HG03457 (cell line): ENCODE measurements around the gene CHST3.
"Not testable (repeated sequence)": the region's sequence is repeated elsewhere in the genome, so short reads cannot be mapped to it uniquely, and the experiment has no call there.

Source experiments
- ATAC-seq: cut with Tn5 transposase; IDR thresholded peaks from one replicate; pipeline ENCODE4 v1.9.1; 2021; ENCODE audit warnings: moderate number of reproducible peaks; ENCODE audit not compliant: unreplicated experiment

Gene CHST3, protein sequence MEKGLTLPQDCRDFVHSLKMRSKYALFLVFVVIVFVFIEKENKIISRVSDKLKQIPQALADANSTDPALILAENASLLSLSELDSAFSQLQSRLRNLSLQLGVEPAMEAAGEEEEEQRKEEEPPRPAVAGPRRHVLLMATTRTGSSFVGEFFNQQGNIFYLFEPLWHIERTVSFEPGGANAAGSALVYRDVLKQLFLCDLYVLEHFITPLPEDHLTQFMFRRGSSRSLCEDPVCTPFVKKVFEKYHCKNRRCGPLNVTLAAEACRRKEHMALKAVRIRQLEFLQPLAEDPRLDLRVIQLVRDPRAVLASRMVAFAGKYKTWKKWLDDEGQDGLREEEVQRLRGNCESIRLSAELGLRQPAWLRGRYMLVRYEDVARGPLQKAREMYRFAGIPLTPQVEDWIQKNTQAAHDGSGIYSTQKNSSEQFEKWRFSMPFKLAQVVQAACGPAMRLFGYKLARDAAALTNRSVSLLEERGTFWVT

DNA sequence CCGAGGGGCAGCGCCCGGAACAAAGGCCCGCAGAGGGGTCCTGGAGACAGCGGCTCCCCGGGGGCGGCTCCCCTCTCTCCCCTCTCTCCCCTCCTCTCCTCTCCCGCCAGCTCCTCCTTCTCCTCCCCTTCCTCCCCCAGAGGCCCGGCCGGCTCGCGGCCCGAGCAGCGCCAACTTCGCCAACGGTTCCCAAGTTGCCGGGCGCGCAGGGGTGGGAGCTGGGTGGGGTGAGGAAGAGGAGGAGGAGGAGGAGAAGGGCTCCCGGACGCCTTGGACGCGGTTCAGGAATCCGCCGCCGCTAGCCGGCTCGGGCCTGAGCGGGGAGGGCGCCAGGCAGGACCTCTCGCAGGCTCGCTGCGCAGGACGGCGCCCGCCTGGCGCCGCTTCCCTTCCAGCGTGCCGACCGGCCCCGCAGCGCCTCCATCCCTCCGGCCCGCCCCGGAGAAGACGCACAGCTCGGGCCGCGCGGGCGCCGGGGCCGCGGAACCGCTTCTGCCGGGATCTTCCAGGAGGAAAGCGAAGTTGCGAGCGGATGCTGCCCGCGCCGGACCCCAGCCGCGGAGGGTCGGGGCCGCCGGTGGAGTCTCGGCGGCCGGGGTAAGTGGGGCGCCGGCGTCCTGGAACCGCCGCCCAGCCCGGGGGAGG is at the start of gene CHST3:
Gene CHST3 (plus strand): TSS at position 298 of the 645 bp plus-strand sequence. CDS start 41,448 bp downstream, outside the sequence.
- no peak for ATAC-seq

DNA sequence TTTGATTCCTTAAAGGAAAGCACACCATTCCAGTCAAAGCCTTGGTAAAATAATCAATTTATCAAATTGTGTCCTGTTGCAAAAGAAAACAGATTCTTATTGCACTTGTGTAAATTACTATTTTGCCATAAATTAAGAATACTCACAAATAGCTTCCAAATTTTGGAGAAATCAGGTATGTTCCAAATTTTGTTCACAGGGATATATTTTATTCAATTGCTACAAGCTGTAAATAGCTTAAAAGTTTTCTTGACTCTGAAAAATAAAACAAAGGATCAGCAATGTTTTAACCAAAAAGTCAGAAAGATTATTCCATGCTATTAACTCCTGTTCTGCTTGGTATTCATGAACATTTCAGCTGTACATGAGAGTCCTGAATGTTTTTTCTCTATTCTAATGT is 47.4 kb upstream of the CHST3 start:
- ATAC-seq: no peak

DNA sequence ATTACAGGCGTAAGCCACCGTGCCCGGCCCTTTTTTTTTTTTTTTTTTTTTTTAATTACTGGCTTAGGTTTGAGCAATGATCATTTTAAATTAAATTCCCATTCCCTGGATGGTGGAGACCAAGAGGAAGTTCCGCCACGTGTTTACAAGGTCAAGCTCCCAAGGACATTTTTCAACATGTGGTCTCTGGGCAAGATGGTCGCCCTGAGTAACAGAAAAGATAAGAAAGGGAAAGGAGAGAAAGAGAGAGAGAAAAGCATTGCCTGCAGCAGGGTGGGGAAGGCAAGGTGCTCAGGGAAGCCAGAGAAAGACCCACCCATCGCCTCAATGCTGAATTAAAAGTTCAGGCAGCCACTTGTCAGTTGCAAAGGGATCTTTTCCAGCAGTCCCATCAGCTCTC is 45.2 kb upstream of the CHST3 start:
- ATAC-seq: no peak

DNA sequence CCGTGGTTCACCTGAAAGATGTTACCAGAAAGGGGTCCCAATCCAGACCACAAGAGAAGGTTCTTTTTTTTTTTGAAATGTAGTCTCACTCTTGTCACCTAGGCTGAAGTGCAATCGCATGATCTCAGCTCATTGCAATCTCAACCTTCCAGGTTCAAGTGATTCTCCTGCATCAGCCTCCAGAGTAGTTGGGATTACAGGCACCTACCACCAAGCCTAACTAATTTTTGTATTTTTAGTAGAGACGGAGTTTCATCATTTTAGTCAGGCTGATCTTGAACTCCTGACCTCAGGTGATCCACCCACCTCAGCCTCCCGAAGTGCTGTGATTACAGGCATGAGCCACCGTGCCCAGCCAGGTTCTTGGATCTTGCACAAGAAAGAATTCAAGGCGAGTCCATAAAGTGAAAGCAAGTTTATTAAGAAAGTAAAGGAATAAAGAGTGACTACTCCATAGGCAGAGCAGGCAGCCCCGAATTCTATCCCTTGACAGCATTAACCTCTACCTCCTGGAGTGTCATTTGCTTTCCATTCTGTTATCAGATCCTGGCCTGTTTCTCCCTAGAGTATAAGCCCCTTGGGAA is 44.1 kb upstream of the CHST3 start:
- ATAC-seq: not testable (repeated sequence)

DNA sequence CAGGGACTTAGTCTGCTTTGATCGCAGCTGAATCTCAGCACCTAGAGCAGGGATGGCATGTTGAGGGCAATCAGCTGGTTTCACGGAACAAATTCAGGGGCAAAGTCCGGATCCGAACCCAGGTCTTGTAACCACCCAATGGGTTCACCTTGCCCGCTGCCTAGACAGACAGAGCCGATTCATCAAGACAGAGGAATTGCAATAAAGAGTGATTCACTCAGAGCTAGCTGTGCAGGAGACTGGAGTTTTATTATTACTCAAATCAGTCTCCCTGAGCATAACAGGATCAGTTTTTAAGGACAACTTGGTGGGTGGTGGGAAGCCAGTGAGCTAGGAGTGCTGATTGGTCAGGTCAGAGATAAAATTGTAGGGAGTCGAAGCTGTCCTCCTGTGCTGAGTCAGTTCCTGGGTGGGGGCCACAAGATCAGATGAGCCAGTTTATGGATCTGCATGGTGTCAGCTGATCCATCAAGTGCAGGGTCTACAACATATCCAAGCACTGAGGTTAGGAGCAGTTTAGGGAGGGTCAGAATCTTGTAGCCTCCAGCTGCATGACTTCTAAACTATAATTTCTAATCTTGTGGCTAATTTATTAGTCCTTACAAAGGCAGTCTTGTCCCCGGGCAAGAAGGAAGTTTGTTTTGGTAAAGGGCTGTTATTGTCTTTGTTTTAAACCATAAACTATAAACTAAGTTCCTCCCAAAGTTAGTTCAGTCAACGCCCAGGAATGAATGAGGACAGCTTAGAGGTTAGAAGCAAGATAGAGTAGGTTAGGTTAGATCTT is 43.5 kb upstream of the CHST3 start:
- ATAC-seq: no peak

DNA sequence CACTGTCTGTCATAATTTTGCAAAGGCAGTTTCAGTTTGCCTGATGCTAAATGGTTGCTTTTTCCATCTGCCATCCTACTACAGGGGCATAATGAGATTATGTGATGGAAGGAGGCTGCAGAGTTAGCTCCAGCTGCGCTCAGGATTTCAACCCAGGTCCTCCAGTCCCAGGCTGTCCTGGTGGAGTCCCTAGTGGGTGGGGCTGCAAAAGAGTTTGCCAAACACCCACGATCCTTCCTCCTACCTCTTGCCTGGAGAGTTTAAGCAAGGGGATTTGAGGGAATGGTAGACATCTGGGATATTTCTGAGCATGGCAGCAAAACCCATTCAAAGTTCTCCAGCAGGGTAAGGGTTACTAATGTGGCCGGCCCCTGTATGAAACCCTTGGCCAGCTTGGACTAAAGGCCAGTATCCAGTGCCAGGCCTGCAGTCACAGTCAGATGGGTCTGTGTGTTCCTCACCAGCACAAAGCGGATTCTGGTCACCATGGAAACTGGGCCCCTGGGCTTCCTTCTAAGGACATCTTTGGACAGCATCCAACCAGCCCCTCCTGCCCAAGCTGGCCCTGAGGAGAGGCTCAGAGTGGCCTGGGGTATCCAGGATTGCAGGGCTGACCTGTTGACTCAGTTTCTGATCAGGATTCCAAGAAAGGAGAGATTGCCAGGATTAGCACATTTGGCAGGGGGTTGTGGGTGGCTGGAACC is 42.7 kb upstream of the CHST3 start:
- ATAC-seq: no peak

DNA sequence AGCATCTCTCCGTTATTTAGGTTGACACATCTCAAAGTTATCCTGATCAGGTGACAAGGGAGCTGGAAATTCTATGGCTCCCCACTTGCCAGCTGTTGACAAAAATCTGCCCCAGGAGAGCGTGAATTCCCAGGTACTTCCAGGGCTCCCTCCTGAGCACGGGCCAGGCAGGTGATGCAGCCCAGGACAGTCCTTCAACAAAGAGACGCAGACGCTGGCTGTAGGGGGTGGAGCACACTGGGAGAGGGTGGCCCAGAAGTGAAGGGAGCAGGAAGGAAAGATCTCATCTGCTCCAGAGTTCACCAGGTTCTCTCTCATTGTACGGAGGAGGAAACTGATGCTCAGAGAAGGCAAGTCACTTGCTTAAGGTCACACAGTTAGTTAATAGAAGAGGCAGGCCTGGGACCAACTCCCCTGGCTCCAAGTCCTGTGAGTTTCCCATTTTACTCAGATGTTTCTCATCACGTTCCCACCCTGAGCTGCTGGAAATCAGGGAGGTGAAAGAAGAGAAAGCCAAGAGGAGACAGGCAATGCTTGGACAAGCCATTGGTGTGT is 41.0 kb upstream of the CHST3 start:
- ATAC-seq: no peak

DNA sequence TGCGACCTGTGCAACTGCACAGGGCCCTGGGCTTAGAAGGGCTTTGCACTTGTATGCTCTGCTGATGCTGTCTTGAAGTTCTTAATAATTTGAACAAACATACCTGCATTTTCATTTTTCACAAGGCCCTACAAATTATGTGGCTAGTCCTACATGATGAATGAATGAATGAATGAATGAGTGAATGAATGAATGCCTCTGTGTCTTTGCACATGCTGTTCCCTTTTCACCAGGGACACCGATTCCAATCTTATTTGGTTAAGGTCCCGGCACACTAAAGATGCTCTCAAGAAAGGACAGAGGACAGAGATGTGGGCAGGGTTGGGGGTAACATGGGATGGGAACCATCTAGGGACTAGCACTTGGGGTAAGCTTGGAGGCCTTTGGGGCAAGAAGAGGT is 39.4 kb upstream of the CHST3 start:
- no peak for ATAC-seq

DNA sequence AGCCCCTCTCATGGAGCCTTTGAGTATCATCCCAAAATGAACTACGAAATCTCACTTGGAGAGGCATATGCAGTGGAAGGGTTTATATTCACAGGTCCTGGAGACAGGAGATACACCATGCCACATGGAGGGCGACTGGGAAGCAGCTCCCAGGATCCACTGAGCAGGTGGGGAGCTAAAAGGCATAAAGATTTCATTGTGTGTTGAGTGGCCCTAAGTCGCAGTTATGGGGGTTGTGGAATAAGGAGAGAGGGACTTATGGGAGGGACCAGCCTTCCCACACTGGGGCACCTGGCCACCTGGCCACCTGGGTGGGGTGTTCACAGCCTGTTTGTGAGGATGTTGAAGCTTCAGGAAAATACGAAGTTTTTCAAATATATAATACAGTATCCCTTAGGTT is 37.0 kb upstream of the CHST3 start:
- no peak for ATAC-seq

DNA sequence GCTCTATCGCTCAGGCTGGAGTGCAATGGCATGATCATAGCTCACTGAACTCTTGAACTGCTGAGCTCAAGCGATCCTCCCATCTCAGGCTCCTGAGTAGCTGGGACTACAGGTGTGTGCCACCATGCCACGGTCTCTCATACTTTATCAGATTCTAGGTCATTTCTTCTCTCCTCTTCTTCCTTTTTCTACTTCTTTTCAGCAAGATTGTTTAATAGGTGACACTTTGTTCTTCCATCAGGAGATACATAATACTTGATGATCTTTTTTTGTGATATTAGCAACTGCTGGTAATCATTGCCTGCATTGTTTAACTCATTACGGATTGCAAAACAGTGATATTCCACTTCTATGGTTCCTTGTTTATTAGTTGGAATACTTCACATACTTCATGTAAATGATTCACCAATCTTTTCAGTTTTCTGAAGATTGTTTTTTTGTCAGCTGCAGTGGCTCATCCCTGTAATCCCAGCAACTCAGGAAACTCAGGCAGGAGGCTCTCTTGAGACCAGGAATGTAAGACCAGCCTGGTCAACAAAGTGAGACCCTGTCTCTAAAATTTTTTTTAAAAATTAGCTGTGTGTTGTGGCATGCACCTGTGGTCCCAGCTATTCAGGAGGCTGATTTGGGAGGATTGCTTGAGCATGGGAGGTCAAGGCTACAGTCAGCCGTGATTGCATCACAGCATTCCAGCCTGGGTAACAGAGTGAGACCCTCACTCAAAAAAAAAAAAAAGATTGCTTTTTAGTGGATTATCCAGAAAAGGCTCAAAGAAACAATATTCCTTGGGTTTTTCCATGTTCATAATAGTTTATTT is 36.2 kb upstream of the CHST3 start:
- no peak for ATAC-seq

DNA sequence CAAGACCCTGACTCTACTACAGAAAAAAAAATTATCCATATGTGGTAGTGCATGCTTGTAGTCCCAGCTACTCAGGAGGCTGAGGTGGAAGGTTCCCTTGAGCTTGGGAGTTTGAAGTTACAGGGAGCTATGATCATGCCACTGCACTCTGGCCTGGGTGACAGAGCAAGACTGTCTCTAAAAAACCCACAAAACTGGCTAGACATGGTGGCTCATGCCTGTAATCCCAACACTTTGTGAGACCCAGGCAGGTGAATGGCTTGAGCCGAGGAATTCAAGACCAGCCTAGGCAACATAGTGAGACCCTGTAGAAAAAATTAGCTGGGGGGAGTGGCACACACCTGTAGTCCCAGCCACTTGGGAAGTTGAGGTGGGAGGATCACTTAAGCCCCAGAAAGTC is 32.9 kb upstream of the CHST3 start:
- no peak for ATAC-seq

DNA sequence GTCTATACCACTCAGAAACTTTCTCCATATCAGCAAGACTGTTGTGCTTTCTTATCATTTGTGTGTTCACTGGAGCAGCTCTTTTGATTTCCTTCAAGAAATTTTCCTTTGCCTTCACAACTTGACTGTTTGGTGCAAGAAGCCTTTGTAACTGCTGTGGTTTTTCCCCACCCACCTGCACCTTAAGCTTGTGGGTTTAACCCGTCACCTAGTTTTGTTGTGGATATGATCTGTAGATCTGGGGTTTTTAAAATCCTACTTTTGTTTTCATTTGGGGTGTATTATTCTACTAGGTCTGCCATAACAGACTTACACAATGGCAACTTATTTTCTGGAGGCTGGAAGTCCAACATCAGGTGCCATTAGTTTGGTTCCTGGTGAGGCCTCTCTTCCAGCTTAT is 30.5 kb upstream of the CHST3 start:
- no peak for ATAC-seq

DNA sequence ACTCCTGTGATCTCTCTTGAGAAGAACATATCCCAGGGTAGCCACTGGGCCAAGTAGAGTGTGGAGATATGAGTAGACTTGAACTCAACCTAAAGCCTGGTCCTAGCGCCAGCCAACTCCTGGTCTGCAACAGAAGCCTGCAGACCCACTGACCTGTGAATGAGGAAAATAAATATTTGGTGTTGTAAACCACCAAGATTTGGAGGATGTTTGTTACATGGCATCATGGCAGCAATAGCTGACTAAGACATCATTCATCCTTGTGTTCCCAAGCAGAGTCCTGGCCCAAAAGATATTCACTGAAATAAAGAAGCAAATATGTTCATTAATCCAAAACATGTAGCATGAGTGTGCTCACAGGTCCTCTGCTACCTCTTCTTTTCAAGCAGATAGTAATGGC is 26.0 kb upstream of the CHST3 start:
- ATAC-seq: no peak

DNA sequence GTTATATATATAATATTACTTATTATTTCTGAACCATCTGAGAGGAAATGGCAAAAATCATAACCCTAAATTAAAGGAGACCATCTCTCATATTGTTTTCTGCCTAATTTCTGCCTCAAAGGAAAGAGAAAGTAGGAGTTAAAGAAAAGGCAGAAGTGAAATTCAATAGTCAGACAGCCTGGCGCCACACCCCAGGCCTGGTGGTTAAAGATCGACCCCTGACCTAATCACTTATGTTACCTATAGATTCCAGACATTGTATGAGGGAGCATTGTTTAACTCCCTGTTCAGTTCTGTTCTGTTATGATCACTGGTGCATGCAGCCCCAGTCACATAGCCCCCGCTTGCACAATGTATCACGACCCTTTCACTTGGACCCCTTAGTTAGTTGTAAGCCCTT is 24.9 kb upstream of the CHST3 start:
- ATAC-seq: no peak

DNA sequence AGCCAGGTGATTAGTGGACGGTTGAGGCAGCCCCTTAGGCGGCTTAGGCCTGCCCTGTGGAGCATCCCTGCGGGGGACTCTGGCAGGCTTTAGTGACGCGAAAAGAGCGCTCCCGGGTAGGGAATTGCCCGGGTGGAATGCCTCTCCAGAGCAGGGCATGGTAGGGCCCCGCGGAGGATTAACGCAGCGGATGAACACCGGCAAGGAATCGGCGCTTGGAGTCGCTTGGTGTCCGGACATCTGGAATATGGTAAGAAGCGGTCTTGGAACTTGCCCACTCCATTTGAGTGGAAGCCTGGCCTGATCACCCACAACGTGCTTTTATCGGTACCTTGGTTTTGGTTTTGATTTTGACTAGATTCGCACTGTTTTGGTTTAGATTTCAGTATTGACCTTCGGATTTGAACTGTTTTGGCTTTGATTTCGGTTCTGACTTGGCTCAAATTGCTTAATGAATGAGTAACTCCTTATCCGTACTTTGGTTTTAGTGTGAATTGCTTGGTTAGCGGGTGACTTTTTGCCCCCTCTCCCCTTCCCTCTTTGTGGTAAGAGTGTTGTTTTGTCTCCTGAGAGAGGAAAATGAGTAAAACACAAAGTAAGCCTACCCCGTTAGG is 24.2 kb upstream of the CHST3 start:
- ATAC-seq: no peak

DNA sequence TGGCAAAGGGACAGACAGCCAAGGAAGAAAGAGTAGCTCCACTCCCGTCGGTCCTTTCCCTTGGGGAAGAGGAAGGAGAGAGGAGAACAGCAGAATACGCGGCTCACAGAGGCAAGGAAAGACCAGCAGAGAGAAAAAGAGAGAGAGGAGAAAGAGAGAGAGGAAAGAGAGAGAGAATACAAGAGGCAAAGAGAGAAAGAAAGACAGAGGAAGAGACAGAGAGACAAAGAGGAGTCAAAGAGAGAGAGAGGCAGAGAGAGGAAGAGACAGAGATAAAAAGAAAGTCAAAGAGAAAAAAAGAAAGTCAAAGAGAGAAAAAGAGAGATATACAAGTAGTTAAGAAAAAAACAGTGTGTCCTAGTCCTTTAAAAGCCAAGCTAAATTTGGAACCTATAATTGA is 23.4 kb upstream of the CHST3 start:
- no peak for ATAC-seq

DNA sequence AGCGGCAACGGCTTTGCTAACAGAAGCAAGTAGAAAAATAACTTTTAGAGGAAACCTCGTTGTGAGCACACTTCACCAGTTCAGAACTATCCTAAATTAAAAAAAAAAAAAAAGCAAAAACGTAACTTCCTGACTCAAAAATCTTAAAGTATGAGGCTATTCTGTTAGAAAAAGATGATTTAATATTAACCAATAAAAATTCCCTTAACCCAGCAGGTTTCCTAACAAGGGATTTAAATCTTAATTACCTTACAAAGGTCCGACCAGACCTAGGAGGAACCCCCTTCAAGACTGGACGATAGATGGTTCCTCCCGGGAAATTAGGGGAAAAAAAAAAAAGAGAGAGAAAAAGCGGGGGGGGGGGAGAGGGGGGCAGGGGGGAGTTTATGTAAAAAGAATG is 22.9 kb upstream of the CHST3 start:
- ATAC-seq: no peak

DNA sequence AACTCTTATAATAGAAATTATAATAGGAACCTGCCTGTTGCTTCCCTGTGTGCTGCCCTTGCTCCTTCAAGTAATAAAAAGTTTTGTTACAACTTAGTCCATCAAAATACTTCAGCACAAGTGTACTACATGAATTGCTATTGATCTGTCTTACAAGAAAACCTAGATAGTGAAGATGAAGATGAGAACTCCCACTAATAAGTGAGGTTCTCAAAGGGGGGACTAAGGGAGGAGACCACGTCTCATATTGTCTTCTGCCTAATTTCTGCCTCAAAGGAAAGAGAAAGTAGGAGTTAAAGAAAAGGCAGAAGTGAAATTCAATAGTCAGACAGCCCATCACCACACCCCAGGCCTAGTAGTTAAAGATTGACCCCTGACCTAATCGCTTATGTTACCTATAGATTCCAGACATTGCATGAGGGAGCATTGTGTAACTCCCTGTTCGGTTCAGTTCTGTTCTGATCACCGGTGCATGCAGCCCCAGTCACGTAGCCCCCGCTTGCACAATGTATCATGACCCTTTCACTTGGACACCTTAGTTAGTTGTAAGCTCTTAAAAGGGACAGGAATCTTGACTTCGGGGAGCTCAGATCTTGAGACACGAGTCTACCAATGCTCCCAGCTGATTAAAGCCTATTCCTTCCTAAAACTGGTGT is 18.2 kb upstream of the CHST3 start:
- no peak for ATAC-seq

DNA sequence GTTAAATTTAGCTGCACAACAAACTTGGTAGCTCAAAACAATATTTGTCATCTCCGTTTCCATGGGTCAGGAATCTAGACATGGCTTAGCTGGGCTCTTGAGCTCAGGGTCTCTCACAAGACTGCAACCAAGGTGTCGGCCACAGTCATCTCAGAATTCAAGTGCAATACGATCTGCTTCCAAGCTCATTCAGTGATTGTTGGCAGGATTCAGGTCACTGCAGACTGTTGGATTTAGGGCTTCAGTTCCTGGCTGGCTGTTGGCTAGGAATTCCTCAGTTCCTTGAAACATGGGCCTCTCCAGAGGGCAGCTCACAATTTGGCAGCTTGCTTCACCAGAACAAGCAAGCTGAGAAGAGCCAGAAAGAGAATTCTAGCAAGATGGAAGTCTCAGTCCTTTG is 17.5 kb upstream of the CHST3 start:
- no peak for ATAC-seq
